ENCODE data around the gene WDR62.
"Not testable (repeated sequence)": the region's sequence is repeated elsewhere in the genome, so short reads cannot be mapped to it uniquely, and the experiment has no call there.

Gene WDR62

GRCh38 chr19:36051637-36052036, 3.1 kb upstream of the WDR62 start:
- Mint-ChIP-seq H3K4me1 (ENCODE audit: low read depth) (peaks cover 27% of the 10 kb centered on the region), H3K4me3 (no peak overlapping the region), H3K36me3 (ENCODE audit: low read depth) (peaks cover 16% of the 10 kb centered on the region)

GRCh38 chr19:36054119-36054732, 471 bp upstream of the WDR62 start, which contains the start of gene THAP8:
THAP8 (minus strand) TSS chr19:36054285; CDS start chr19:36054217, 68 bp downstream.
- Mint-ChIP-seq H3K36me3 (ENCODE audit: low read depth) (peaks cover 29% of the 10 kb centered on the region), H3K9me3 (no peaks in the 10 kb centered on the region), H3K27ac (peak within 1 kb of the TSS; percentile 100), H3K27me3 (no peaks in the 10 kb centered on the region), H3K4me1 (ENCODE audit: low read depth) (peaks cover 27% of the 10 kb centered on the region), H3K4me3 (peak within 1 kb of the TSS; percentile 88)
- DNase-seq: peak; percentile 100

More at GRCh38 chr19:36051637-36052036, 3.1 kb upstream of the WDR62 start:
- Mint-ChIP-seq H3K27me3 (no peaks in the 10 kb centered on the region), H3K27ac (no peak overlapping the region), H3K9me3 (no peaks in the 10 kb centered on the region)
- DNase-seq: no peak

- Mint-ChIP-seq H3K36me3 (ENCODE audit: low read depth) (peaks cover 55% of the 10 kb centered on the region), H3K27ac (no peak overlapping the region), H3K27me3 (no peaks in the 10 kb centered on the region), H3K4me1 (ENCODE audit: low read depth) (peaks cover 15% of the 10 kb centered on the region), H3K9me3 (no peaks in the 10 kb centered on the region), H3K4me3 (no peak overlapping the region)
- DNase-seq: no peak
Observed at GRCh38 chr19:36058481-36059179, 3.9 kb downstream of the WDR62 start.

GRCh38 chr19:36059180-36059910, 4.6 kb downstream of the WDR62 start:
- no peak overlapping the region for H3K4me3 Mint-ChIP-seq
- H3K4me1 Mint-ChIP-seq (ENCODE audit: low read depth): peaks cover 13% of the 10 kb centered on the region
- no peak overlapping the region for H3K27ac Mint-ChIP-seq
- peaks cover 62% of the 10 kb centered on the region for H3K36me3 Mint-ChIP-seq (ENCODE audit: low read depth)
- no peaks in the 10 kb centered on the region for H3K9me3 Mint-ChIP-seq
- DNase-seq: no peak
- H3K27me3 Mint-ChIP-seq: no peaks in the 10 kb centered on the region

GRCh38 chr19:36060430-36060829, 5.7 kb downstream of the WDR62 start:
- Mint-ChIP-seq H3K4me3 (no peak overlapping the region), H3K27me3 (no peaks in the 10 kb centered on the region), H3K9me3 (no peaks in the 10 kb centered on the region), H3K4me1 (ENCODE audit: low read depth) (peaks cover 9% of the 10 kb centered on the region), H3K36me3 (ENCODE audit: low read depth) (peaks cover 67% of the 10 kb centered on the region), H3K27ac (no peak overlapping the region)
- DNase-seq: peak; percentile 44

GRCh38 chr19:36061367-36061766, 6.7 kb downstream of the WDR62 start:
- H3K36me3 Mint-ChIP-seq (ENCODE audit: low read depth): peaks cover 74% of the 10 kb centered on the region
- H3K27ac Mint-ChIP-seq: no peak overlapping the region
- H3K4me1 Mint-ChIP-seq (ENCODE audit: low read depth): peaks cover under 1% of the 10 kb centered on the region
- no peaks in the 10 kb centered on the region for H3K9me3 Mint-ChIP-seq
- DNase-seq: no peak
- H3K27me3 Mint-ChIP-seq: no peaks in the 10 kb centered on the region
- no peak overlapping the region for H3K4me3 Mint-ChIP-seq

GRCh38 chr19:36064826-36065225, 10.1 kb downstream of the WDR62 start:
- H3K27ac Mint-ChIP-seq: no peak overlapping the region
- H3K4me1 Mint-ChIP-seq (ENCODE audit: low read depth): no peaks in the 10 kb centered on the region
- no peaks in the 10 kb centered on the region for H3K9me3 Mint-ChIP-seq
- H3K36me3 Mint-ChIP-seq (ENCODE audit: low read depth): peaks cover 78% of the 10 kb centered on the region
- H3K4me3 Mint-ChIP-seq: no peak overlapping the region
- DNase-seq: no peak
- no peaks in the 10 kb centered on the region for H3K27me3 Mint-ChIP-seq

- Mint-ChIP-seq H3K36me3 (ENCODE audit: low read depth) (peaks cover 78% of the 10 kb centered on the region), H3K9me3 (no peaks in the 10 kb centered on the region), H3K27ac (no peak overlapping the region), H3K4me1 (ENCODE audit: low read depth) (no peaks in the 10 kb centered on the region), H3K27me3 (no peaks in the 10 kb centered on the region), H3K4me3 (no peak overlapping the region)
- no peak for DNase-seq
Observed at GRCh38 chr19:36067681-36068080, 13.0 kb downstream of the WDR62 start.

GRCh38 chr19:36068810-36069499, 14.3 kb downstream of the WDR62 start:
- not testable (repeated sequence) for DNase-seq; H3K4me1 Mint-ChIP-seq (ENCODE audit: low read depth); H3K4me3 Mint-ChIP-seq; H3K9me3 Mint-ChIP-seq; H3K27me3 Mint-ChIP-seq; H3K27ac Mint-ChIP-seq
- peaks cover 81% of the 10 kb centered on the region for H3K36me3 Mint-ChIP-seq (ENCODE audit: low read depth)

GRCh38 chr19:36072081-36072480, 17.4 kb downstream of the WDR62 start:
- DNase-seq: no peak
- Mint-ChIP-seq H3K27me3 (no peaks in the 10 kb centered on the region), H3K36me3 (ENCODE audit: low read depth) (peaks cover 75% of the 10 kb centered on the region), H3K4me3 (no peak overlapping the region), H3K9me3 (no peaks in the 10 kb centered on the region), H3K4me1 (ENCODE audit: low read depth) (no peaks in the 10 kb centered on the region), H3K27ac (no peak overlapping the region)

- Mint-ChIP-seq H3K27ac (no peak overlapping the region), H3K27me3 (no peaks in the 10 kb centered on the region)
Observed at GRCh38 chr19:36073121-36073876, 18.6 kb downstream of the WDR62 start.

GRCh38 chr19:36079389-36079945, 24.8 kb downstream of the WDR62 start:
- Mint-ChIP-seq H3K4me3 (no peak overlapping the region), H3K9me3 (no peaks in the 10 kb centered on the region)

More at GRCh38 chr19:36073121-36073876, 18.6 kb downstream of the WDR62 start:
- H3K4me1 Mint-ChIP-seq (ENCODE audit: low read depth): no peaks in the 10 kb centered on the region
- DNase-seq: no peak
- peaks cover 74% of the 10 kb centered on the region for H3K36me3 Mint-ChIP-seq (ENCODE audit: low read depth)
- no peak overlapping the region for H3K4me3 Mint-ChIP-seq
- no peaks in the 10 kb centered on the region for H3K9me3 Mint-ChIP-seq

GRCh38 chr19:36081385-36081784, 26.7 kb downstream of the WDR62 start:
- H3K4me1 Mint-ChIP-seq (ENCODE audit: low read depth): no peaks in the 10 kb centered on the region
- no peak overlapping the region for H3K27ac Mint-ChIP-seq
- H3K27me3 Mint-ChIP-seq: no peaks in the 10 kb centered on the region
- no peak overlapping the region for H3K4me3 Mint-ChIP-seq
- H3K9me3 Mint-ChIP-seq: no peaks in the 10 kb centered on the region
- peaks cover 85% of the 10 kb centered on the region for H3K36me3 Mint-ChIP-seq (ENCODE audit: low read depth)
- DNase-seq: no peak

More at GRCh38 chr19:36079389-36079945, 24.8 kb downstream of the WDR62 start:
- Mint-ChIP-seq H3K27ac (no peak overlapping the region), H3K4me1 (ENCODE audit: low read depth) (no peaks in the 10 kb centered on the region), H3K27me3 (no peaks in the 10 kb centered on the region), H3K36me3 (ENCODE audit: low read depth) (peaks cover 80% of the 10 kb centered on the region)
- DNase-seq: no peak

Measured in activated T-cell treated with anti-CD3 and anti-CD28 coated beads, Interleukin-2, amount 50 U/mL, for 24 hours (primary cell).